Natural killer cell (primary cell): ENCODE results near the gene BCL3. TPM values are rescaled to one million over a fixed set of nuclear protein-coding genes. Genes with fewer than 3 reads are reported as not detected.

Experiments used
- ATAC-seq, 3 donors: fragments of 150-1000 bp in 2 of 3; fragments of 200-7000 bp in 1 of 3; cut with Tn5 transposase; 1 replicate in 1 of 3; 2 replicates in 2 of 3; pipeline ENCODE4 v1.10.0; 2021; ENCODE audit warnings: mild to moderate bottlenecking in 2 of 3, moderate library complexity in 2 of 3
- DNase-seq, 2 donors: peaks; one replicate each; pipeline versions ENCODE4 v3.0.0 to v3.0.0-alpha.2; 2013 to 2021; ENCODE audit warnings: mixed read lengths in 1 of 2
- H3K27ac ChIP-seq: one replicate; pipeline ENCODE4 v1.5.1; 2013; ENCODE audit warnings: mild to moderate bottlenecking, low read length
- H3K27me3 ChIP-seq: one replicate; pipeline ENCODE4 v1.6.1; 2013; ENCODE audit warnings: low read length; ENCODE audit not compliant: control insufficient read depth, insufficient read depth
- H3K36me3 ChIP-seq: one replicate; pipeline ENCODE4 v1.6.1; 2013; ENCODE audit warnings: low read length; ENCODE audit not compliant: control insufficient read depth, insufficient read depth
- H3K4me1 ChIP-seq: one replicate; pipeline ENCODE4 v1.6.1; 2013; ENCODE audit warnings: low read length; ENCODE audit not compliant: control insufficient read depth, insufficient read depth
- H3K4me3 ChIP-seq: one replicate; pipeline ENCODE4 v1.5.1; 2013; ENCODE audit warnings: low read length
- H3K9me3 ChIP-seq: one replicate; pipeline ENCODE4 v1.6.1; 2013; ENCODE audit warnings: low read length; ENCODE audit not compliant: control insufficient read depth, insufficient read depth
- H3K27ac Mint-ChIP-seq, 2 donors: one replicate each; pipeline ENCODE4 v1.8.0; 2022; ENCODE audit warnings: mild to moderate bottlenecking in 2 of 2, mixed read lengths in 2 of 2, moderate library complexity in 1 of 2
- H3K27me3 Mint-ChIP-seq, 2 donors: one replicate each; pipeline ENCODE4 v1.8.0; 2022; ENCODE audit warnings: low read depth in 2 of 2, mixed read lengths in 2 of 2
- H3K36me3 Mint-ChIP-seq: one replicate; pipeline ENCODE4 v1.8.0; 2022; ENCODE audit warnings: mixed read lengths
- H3K4me1 Mint-ChIP-seq, 2 donors: one replicate each; pipeline ENCODE4 v1.8.0; 2022; ENCODE audit warnings: mixed read lengths in 2 of 2
- H3K4me3 Mint-ChIP-seq: one replicate; pipeline ENCODE4 v1.8.0; 2022; ENCODE audit warnings: mild to moderate bottlenecking, moderate library complexity, mixed read lengths
- H3K9me3 Mint-ChIP-seq, 2 donors: one replicate each; pipeline ENCODE4 v1.8.0; 2022; ENCODE audit warnings: mixed read lengths in 2 of 2
- CTCF ChIP-seq: fragments of 200-600 bp; IDR thresholded peaks from one replicate; pipeline ENCODE4 v1.8.0; 2022; ENCODE audit warnings: antibody characterized with exemption
- WGBS: methylation state at CpG from one replicate; pipeline ENCODE4 v1.1.7; 2013; ENCODE audit warnings: missing lambda C conversion rate; ENCODE audit not compliant: insufficient coverage; 5-methylcytosine and 5-hydroxymethylcytosine counted together
- intact Hi-C: fragments of 100-400 bp; cut with micrococcal nuclease; formaldehyde crosslinking; loops from one replicate; pipeline ENCODE4 v1.14.2; 2022
- total RNA-seq, 4 donors: library from RNA; stranded (reverse); fragments of 120-200 nt in 1 of 4; gene quantifications; one replicate each; pipeline versions ENCODE4 v1.2.3 to v1.2.4, GENCODE V29; 2013 to 2022

BCL3 gene
- total RNA-seq, 3 donors from 2014 or later (not counting 1 experiment from before 2014, with no cell fraction given), result 152 to 199 (median 164) TPM

GRCh38 chr19:44729516-44730033 lies 18.9 kb upstream of the BCL3 start:
- no peaks in the 10 kb centered on the region for H3K9me3 Mint-ChIP-seq
- no peak overlapping the region for H3K27ac Mint-ChIP-seq
- peaks cover 0 to 3% of the 10 kb centered on the region in 2 donors for H3K27me3 Mint-ChIP-seq
- no peaks in the 10 kb centered on the region for H3K36me3 ChIP-seq
- no peaks in the 10 kb centered on the region for H3K36me3 Mint-ChIP-seq
- no peak overlapping the region for H3K4me3 Mint-ChIP-seq
- no peak overlapping the region for H3K4me3 ChIP-seq
- peaks cover 2 to 11% of the 10 kb centered on the region in 2 donors for H3K4me1 Mint-ChIP-seq
- no peak for TF ChIP-seq CTCF
- no peak for DNase-seq
- no peak for ATAC-seq
- peaks cover 23% of the 10 kb centered on the region for H3K4me1 ChIP-seq
- intact Hi-C loops, result no loop called here
- no peak overlapping the region for H3K27ac ChIP-seq
- peaks cover 2% of the 10 kb centered on the region for H3K27me3 ChIP-seq
- WGBS, result 77% methylated on average over 8 of the region's 8 CpGs
- H3K9me3 ChIP-seq, result peaks cover 3% of the 10 kb centered on the region

DNA sequence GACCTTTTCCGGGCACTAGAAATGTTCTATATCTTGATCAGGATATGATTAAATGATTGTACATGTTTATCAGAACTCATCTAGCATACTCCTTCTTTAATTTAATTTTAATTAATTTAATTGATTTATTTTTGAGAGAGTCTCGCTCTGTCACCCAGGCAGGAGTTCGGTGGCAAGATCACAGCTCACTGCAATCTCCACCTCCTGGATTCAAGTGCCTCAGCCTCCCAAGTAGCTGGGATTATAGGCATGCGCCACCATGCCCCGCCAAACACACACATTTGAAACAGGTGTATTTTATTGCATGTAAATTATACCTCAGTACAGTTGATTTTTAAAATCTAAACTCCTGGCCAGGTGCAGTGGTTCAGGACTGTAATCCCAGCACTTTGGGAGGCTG lies 17.4 kb upstream of the BCL3 start:
- H3K4me3 ChIP-seq, result no peak overlapping the region
- H3K4me1 ChIP-seq, result peaks cover 11% of the 10 kb centered on the region
- no peaks in the 10 kb centered on the region for H3K36me3 Mint-ChIP-seq
- peaks cover 0 to 3% of the 10 kb centered on the region in 2 donors for H3K27me3 Mint-ChIP-seq
- DNase-seq (no peak), ATAC-seq (no peak)
- no peak overlapping the region for H3K4me3 Mint-ChIP-seq
- WGBS, result 100% methylated on average over 5 of the region's 5 CpGs
- no peak overlapping the region for H3K27ac Mint-ChIP-seq
- TF ChIP-seq CTCF, result no peak
- H3K9me3 ChIP-seq, result peaks cover 3% of the 10 kb centered on the region
- intact Hi-C loops, result no loop called here
- H3K36me3 ChIP-seq, result no peaks in the 10 kb centered on the region
- H3K4me1 Mint-ChIP-seq, result peaks cover 0 to 16% of the 10 kb centered on the region in 2 donors
- H3K27ac ChIP-seq, result no peak overlapping the region
- no peaks in the 10 kb centered on the region for H3K27me3 ChIP-seq
- no peaks in the 10 kb centered on the region for H3K9me3 Mint-ChIP-seq

- no peaks in the 10 kb centered on the region for H3K36me3 Mint-ChIP-seq
- no peak overlapping the region for H3K27ac Mint-ChIP-seq
- H3K4me1 ChIP-seq, result peaks cover 17% of the 10 kb centered on the region
- TF ChIP-seq CTCF, result no peak
- H3K4me1 Mint-ChIP-seq, result peaks cover under 1 to 16% of the 10 kb centered on the region in 2 donors
- no peak overlapping the region for H3K27ac ChIP-seq
- no peak for ATAC-seq
- H3K36me3 ChIP-seq, result no peaks in the 10 kb centered on the region
- no peak overlapping the region for H3K4me3 Mint-ChIP-seq
- no peak for DNase-seq
- 81% methylated on average over 5 of the region's 5 CpGs for WGBS
- intact Hi-C loops, result no loop called here
- H3K27me3 ChIP-seq, result no peaks in the 10 kb centered on the region
- no peak overlapping the region for H3K4me3 ChIP-seq
- H3K9me3 ChIP-seq, result peaks cover 3% of the 10 kb centered on the region
- H3K27me3 Mint-ChIP-seq, result no peaks in the 10 kb centered on the region
- no peaks in the 10 kb centered on the region for H3K9me3 Mint-ChIP-seq
Measured at GRCh38 chr19:44731622-44732021, 16.9 kb upstream of the BCL3 start.
